HG03457 (cell line): ENCODE results near the gene TAF5L.
"Not testable (repeated sequence)": the region's sequence is repeated elsewhere in the genome, so short reads cannot be mapped to it uniquely, and the experiment has no call there.

Experiments
- ATAC-seq: cut with Tn5 transposase; IDR thresholded peaks from one replicate; pipeline ENCODE4 v1.9.1; 2021; ENCODE audit warnings: moderate number of reproducible peaks; ENCODE audit not compliant: unreplicated experiment

The TAF5L gene

GRCh38 chr1:229608590-229608989 is 17.3 kb downstream of the TAF5L start:
- ATAC-seq: no peak

- no peak for ATAC-seq
These were observed 18.6 kb downstream of the TAF5L start for GRCh38 chr1:229607370-229607769.

- ATAC-seq: no peak
These were observed 22.4 kb downstream of the TAF5L start for GRCh38 chr1:229603371-229604005.

GRCh38 chr1:229600229-229600628 is 25.7 kb downstream of the TAF5L start:
- no peak for ATAC-seq

DNA sequence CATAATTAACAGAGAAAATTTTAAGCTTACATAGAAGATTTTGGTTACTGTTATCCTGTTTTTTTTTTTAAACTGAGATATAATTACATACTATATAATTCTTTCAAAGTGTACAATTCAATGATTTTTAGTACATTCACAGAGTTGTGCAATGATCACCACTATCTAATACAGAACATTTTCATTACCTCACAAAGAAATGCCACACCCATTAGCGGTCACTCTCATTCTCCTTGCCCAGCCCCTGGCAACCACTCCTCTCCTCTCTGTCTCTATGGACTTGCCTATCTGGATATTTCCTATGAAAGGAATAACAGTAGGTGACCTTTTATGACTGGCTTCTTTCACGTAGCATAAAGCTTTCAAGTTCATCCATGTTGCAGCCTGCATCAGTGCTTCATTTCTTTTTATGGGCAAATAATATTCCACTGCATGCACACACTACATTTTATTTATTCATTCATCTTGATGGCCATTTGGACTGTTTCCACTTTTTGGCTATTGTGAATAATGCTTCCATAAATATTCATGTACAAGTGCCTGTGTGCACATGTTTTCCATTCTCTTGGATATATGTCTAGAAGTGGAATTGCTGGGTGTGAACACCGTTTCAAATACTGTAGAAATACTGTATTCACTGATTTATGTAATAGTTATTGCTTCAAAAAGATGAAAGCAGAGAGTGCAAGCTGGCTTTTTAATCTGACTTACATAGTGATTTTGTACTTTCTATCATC is 26.5 kb downstream of the TAF5L start:
- ATAC-seq: no peak

DNA sequence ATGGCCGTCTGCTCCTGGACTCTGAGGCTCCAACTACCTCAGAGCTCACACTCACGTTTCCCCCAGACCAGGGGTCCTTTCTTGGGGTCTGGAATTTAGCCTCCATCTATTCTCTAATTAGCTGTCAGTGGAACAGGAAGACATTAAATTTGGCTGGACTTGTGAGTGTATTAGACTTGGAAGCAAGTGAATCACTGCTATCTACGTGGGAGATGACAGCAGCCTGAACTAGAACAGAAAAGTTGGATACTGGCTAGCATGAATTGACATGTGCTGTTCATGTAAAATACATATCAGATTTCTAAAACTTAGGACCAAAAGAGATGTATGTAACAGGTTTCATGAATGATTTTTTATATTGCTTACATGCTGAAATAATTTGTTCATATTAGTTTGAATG is 28.0 kb downstream of the TAF5L start:
- no peak for ATAC-seq

- ATAC-seq: no peak
These were observed 28.8 kb downstream of the TAF5L start for GRCh38 chr1:229596925-229597699.

DNA sequence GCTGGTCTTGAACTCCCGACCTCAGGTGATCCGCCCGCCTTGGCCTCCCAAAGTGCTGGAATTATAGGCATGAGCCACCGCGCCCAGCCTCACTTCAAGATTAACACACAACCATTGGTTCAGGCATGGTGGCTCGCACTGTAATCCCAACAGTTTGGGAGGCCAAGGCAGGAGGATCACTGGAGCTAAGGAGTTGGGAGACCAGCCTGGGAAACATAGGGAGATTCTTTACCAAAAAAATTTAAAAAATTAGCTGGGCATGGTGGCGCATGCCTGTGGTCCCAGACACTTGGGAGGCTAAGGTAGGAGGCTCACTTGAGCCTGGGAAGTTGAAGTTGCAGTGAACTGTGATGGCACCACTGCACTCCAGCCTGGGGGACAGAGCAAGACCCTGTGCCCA is 30.0 kb downstream of the TAF5L start:
- ATAC-seq: not testable (repeated sequence)

GRCh38 chr1:229594227-229595008 is 31.5 kb downstream of the TAF5L start:
- no peak for ATAC-seq

- no peak for ATAC-seq
These were observed 32.1 kb downstream of the TAF5L start for GRCh38 chr1:229593800-229594199.

DNA sequence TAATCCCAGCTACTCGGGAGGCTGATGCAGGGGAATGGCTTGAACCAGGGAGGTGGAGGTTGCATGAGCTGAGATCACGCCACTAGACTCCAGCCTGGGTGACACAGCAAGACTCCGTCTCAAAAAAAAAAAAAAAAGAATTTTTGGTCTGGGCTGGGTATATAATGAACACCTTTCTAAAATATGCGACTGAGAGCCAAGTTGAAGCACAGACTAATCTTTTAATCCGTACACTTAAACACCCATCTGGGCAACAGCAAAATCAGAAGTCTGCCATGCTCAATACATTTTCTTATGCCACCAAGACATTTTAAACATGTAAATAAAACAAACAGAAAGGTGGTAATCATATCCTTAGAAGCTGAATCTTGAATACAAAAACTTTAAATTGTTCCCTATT is 35.8 kb downstream of the TAF5L start:
- ATAC-seq: no peak

DNA sequence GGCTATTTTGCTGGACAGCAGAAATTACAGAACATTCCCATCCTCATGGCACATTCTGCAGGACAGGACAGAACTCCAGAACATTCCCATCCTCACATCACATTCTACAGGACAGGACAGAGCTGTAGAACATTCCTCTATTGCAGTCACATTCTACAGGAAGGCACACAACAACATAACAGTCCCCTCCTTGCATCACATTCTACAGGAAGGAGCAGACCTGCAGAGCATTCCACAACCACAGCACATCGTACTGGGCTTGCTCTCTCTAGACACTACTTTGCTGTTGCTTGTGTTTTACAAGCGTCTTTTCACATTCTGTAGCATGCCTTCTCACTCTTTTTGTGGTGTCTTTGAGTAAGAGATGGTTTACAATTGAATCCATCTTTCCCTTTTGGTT is 40.6 kb downstream of the TAF5L start:
- no peak for ATAC-seq

DNA sequence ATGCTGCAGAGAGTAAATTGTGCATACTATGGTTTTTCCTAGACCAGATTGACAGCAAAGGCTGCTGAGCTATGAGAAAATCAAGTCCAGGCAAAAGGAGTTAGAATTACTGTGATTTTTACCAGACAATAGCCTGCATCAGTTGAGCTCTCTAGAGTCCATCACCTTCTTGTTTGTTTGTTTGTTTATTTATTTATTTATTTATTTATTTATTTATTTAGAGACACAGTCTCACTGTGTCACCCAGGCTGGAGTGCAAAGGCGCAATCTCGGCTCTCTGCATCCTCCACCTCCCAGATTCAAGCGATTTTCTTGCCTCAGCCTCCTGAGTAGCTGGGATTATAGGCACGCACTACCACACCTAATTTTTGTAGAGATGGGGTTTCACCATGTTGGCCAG is 43.2 kb downstream of the TAF5L start:
- ATAC-seq: no peak

DNA sequence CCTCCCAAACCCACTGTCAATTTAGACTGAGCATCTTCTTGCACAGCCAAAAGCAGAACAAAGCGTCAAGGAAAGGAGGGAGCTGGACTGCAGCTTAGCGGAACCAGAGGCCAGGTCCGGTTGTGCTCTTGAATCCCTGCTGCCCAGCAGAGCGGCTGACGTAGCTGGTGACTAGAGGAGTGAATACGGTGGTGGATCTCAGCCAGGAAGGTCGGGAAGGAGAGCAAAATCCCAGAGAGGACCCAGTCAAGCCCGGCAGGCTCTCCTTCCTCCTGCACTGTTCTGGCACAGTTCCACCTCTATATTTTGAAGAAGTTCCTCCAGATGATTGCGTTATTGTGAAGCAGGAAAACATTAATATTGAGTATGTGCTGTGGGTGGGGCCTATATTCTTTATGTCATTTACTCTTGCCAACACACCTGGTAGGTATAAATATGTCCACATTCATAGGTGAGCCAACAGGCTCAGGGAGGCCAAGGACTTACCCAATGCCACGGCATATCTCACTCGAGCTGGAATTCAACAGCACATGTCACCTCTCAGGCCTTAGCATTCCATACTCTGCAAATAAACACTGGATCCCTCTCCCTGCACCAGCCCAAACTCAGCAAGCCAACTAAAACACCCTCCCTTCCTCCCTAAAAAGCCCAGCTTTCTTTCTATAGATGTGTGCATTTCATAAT is 43.8 kb downstream of the TAF5L start:
- no peak for ATAC-seq

DNA sequence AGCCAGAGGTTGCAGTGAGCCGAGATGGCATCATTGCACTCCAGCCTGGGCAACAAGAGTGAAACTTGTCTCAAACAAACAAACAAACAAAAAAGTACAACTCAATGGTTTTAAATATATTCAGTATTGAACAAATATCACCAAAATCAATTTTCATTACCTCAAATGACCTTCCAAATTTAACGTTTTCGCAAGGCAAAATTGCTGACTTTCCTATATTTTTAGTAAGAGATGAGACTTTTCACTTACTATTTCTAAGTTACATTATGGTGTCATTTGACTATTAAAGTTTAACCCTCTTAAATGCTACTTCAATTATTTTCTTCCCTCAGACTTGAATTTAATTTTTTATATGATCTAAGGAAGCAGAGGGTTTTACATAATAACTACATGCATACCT is 44.4 kb downstream of the TAF5L start:
- ATAC-seq: no peak

GRCh38 chr1:229579059-229579673 is 46.8 kb downstream of the TAF5L start:
- ATAC-seq: no peak

- ATAC-seq: no peak
These were observed 47.5 kb downstream of the TAF5L start for GRCh38 chr1:229578168-229579058.

GRCh38 chr1:229574679-229575442 is 51.1 kb downstream of the TAF5L start:
- no peak for ATAC-seq
